Measurements from ENCODE around the gene AUTS2. TPM values are rescaled to one million over a fixed set of nuclear protein-coding genes. Genes with fewer than 3 reads are reported as not detected.
A peak's percentile ranks its signal among the peaks of the same experiment; 100 is the strongest.

The AUTS2 gene
- total and polyA plus RNA-seq, 2 of the 8 experiments (the other 6 are each of a cell fraction or from before 2014, with no cell fraction given), result 25.9 to 101 TPM

GRCh38 chr7:69859342-69859741 lies 261.1 kb downstream of the AUTS2 start:
- DNase-seq (ENCODE audit: low read depth in 1 of 2, low spot score in 2 of 2), result no peak
- Histone ChIP-seq H3K79me1 (ENCODE audit: low read depth, low read length) (no peaks in the 10 kb centered on the region), H2AFZ (ENCODE audit: low read length) (no peak overlapping the region), H3K4me3 (ENCODE audit: extremely low read depth in 1 of 4, insufficient read depth in 2 of 4, low read depth in 3 of 4, low read length in 4 of 4) (no peak overlapping the region), H3K14ac (ENCODE audit: insufficient read length) (no peak overlapping the region), H3K4me2 (ENCODE audit: insufficient read depth in 1 of 2, low read depth in 2 of 2, low read length in 2 of 2) (no peak overlapping the region), H3K56ac (replicated peaks; ENCODE audit: insufficient read length, low read depth, low read length) (no peak overlapping the region), H3K79me2 (ENCODE audit: control insufficient read depth in 1 of 2, insufficient read depth in 2 of 2, low read length in 2 of 2) (no peaks in the 10 kb centered on the region), H3K9ac (replicated peaks in 1 of 4; ENCODE audit: extremely low read depth in 1 of 4, low read depth in 3 of 4, low read length in 3 of 4) (no peak overlapping the region), H3K4me1 (replicated peaks in 1 of 4; ENCODE audit: control insufficient read depth in 3 of 4, insufficient read depth in 4 of 4, low read length in 3 of 4) (peaks cover 0 to 23% (median 12%) of the 10 kb centered on the region in 4 experiments; a peak in 5 of 7 replicates), H2AK5ac (ENCODE audit: low read depth, low read length) (no peak overlapping the region), H3K36me3 (ENCODE audit: control insufficient read depth in 2 of 4, insufficient read depth in 4 of 4, low read length in 3 of 4) (no peaks in the 10 kb centered on the region), H3K23ac (ENCODE audit: insufficient read length) (no peak overlapping the region), H3K23me2 (ENCODE audit: low read depth, low read length) (no peaks in the 10 kb centered on the region), H4K91ac (replicated peaks; ENCODE audit: insufficient read length, low read length) (no peak overlapping the region), H3K27me3 (replicated peaks in 1 of 4; ENCODE audit: control insufficient read depth in 3 of 4, extremely low read depth in 1 of 4, insufficient read depth in 3 of 4, low read length in 3 of 4) (0 out of 7 replicates have a peak, but pooled peaks cover 0 to 2% (median 0%) of the 10 kb centered on the region in 4 experiments), H4K8ac (ENCODE audit: extremely low read depth, insufficient read depth, low read length) (no peak overlapping the region), H2BK12ac (ENCODE audit: low read depth, low read length) (no peak overlapping the region), H2BK5ac (ENCODE audit: low read depth, low read length) (no peak overlapping the region), H3K27ac (ENCODE audit: low read depth, low read length) (no peak overlapping the region), H3K9me3 (ENCODE audit: insufficient read depth in 2 of 2, low read depth in 1 of 2, low read length in 1 of 2) (no peaks in the 10 kb centered on the region), H3K18ac (ENCODE audit: extremely low read depth, low read length) (no peak overlapping the region), H3K4ac (replicated peaks; ENCODE audit: insufficient read length, low read depth, low read length) (no peak overlapping the region), H2BK20ac (ENCODE audit: low read length) (0 out of 2 replicates have a peak overlapping the region, but pooled peaks have one; percentile 35), H2BK120ac (replicated peaks; ENCODE audit: low read depth, low read length) (no peak overlapping the region), H2BK15ac (ENCODE audit: low read length) (no peak overlapping the region), H4K5ac (ENCODE audit: insufficient read length, low read depth, low read length) (no peak overlapping the region), H4K20me1 (replicated peaks in 1 of 2; ENCODE audit: control insufficient read depth in 1 of 2, insufficient read depth in 2 of 2, low read length in 2 of 2) (no peaks in the 10 kb centered on the region)
- FAIRE-seq, result no peak
- POLR2A ChIA-PET (ENCODE audit: partially characterized antibody), result no interaction called here
- WGBS, 2 experiments (ENCODE audit: extremely low coverage in 1 of 2, insufficient coverage in 1 of 2, insufficient read length in 1 of 2, insufficient replicate concordance in 2 of 2, low coverage in 1 of 2, low lambda C conversion rate in 2 of 2, missing lambda C conversion rate in 1 of 2), result 94% methylated on average over 1 of the region's 1 CpG; no CpG with 5 or more reads in 1 of the 2 experiments
- CTCF ChIA-PET (ENCODE audit: partially characterized antibody), result interaction anchor here (0.6 to 1.5 kb wide), 4 partner anchors 17 to 683 kb away, joined by 3 to 4 read pairs (median 4); no protein-coding TSS in a partner anchor
- TF ChIP-seq SUZ12 (IDR thresholded peaks at IDR 0.05; ENCODE audit: low read length) (no peak), RFX5 (IDR thresholded peaks at IDR 0.05; ENCODE audit: borderline replicate concordance, low read depth, low read length) (no peak), CTBP2 (IDR thresholded peaks at IDR 0.05; ENCODE audit: borderline replicate concordance, insufficient read depth, insufficient read length, low read length) (no peak), CBX5 (IDR thresholded peaks at IDR 0.05; ENCODE audit: low read depth, low read length) (no peak), POLR2AphosphoS5 (IDR thresholded peaks at IDR 0.05; ENCODE audit: low read depth, low read length) (no peak), ZNF274 (IDR thresholded peaks at IDR 0.05; ENCODE audit: borderline replicate concordance, extremely low read depth, low read length) (no peak), CTCF (IDR thresholded peaks at IDR 0.05; ENCODE audit: control extremely low read depth in 1 of 3, insufficient read depth in 1 of 3, low read depth in 1 of 3, low read length in 3 of 3) (no peak), SAP30 (IDR thresholded peaks at IDR 0.05; ENCODE audit: insufficient read depth, insufficient replicate concordance, low read length) (no peak), TAF7 (optimal IDR thresholded peaks at IDR 0.05; ENCODE audit: borderline replicate concordance, low read depth, low read length) (no peak), CEBPB (IDR thresholded peaks at IDR 0.05; ENCODE audit: low read depth, low read length) (no peak), CHD1 (IDR thresholded peaks at IDR 0.05; ENCODE audit: low read depth, low read length) (no peak), CHD2 (IDR thresholded peaks at IDR 0.05; ENCODE audit: low read length) (no peak)
